ENCODE measurements around the gene EED. TPM values are rescaled to one million over a fixed set of nuclear protein-coding genes. Genes with fewer than 3 reads are reported as not detected.

The EED gene
- total RNA-seq, 1 experiment from 2014 or later, result 22.9 TPM

GRCh38 chr11:86292912-86293616, 48.5 kb downstream of the EED start:
- no peaks in the 10 kb centered on the region for H3K36me3 Mint-ChIP-seq (ENCODE audit: insufficient read depth, unreplicated experiment)
- TF ChIP-seq, protein P1, sequence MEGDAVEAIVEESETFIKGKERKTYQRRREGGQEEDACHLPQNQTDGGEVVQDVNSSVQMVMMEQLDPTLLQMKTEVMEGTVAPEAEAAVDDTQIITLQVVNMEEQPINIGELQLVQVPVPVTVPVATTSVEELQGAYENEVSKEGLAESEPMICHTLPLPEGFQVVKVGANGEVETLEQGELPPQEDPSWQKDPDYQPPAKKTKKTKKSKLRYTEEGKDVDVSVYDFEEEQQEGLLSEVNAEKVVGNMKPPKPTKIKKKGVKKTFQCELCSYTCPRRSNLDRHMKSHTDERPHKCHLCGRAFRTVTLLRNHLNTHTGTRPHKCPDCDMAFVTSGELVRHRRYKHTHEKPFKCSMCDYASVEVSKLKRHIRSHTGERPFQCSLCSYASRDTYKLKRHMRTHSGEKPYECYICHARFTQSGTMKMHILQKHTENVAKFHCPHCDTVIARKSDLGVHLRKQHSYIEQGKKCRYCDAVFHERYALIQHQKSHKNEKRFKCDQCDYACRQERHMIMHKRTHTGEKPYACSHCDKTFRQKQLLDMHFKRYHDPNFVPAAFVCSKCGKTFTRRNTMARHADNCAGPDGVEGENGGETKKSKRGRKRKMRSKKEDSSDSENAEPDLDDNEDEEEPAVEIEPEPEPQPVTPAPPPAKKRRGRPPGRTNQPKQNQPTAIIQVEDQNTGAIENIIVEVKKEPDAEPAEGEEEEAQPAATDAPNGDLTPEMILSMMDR (IDR thresholded peaks at IDR 0.05; ENCODE audit: unreplicated experiment), result no peak
- DNase-seq (ENCODE audit: unreplicated experiment), result no peak
- H3K4me1 Mint-ChIP-seq (ENCODE audit: insufficient read depth, unreplicated experiment), result peaks cover 6% of the 10 kb centered on the region
- POLR2A ChIA-PET, result interaction anchor here (0.6 to 1.2 kb wide), 3 partner anchors 9 to 344 kb away, joined by 3 to 4 read pairs (median 4); partner anchors contain the start of gene HIKESHI
- BruUV-seq (replicated peaks), result no TSS peak
- intact Hi-C loops (cut with micrococcal nuclease), result loop anchor here (1.0 to 5.0 kb wide), 5 partner anchors 250 to 696 kb away; partner anchors contain the start of gene CCDC83
- no peak overlapping the region for H3K27ac Mint-ChIP-seq (ENCODE audit: low read depth, unreplicated experiment)
- CTCF ChIA-PET, result interaction anchor here (0.7 to 0.9 kb wide), 2 partner anchors 223 to 438 kb away, joined by 4 to 5 read pairs; partner anchors contain the start of gene CCDC83
- no peaks in the 10 kb centered on the region for H3K9me3 Mint-ChIP-seq (ENCODE audit: unreplicated experiment)
- no peaks in the 10 kb centered on the region for H3K27me3 Mint-ChIP-seq (ENCODE audit: insufficient read depth, unreplicated experiment)
- H3K4me3 Mint-ChIP-seq (ENCODE audit: unreplicated experiment), result no peak overlapping the region

- TF ChIP-seq, protein P1 (IDR thresholded peaks at IDR 0.05; ENCODE audit: unreplicated experiment), result no peak
- H3K27me3 Mint-ChIP-seq (ENCODE audit: insufficient read depth, unreplicated experiment), result no peaks in the 10 kb centered on the region
- no peak for DNase-seq (ENCODE audit: unreplicated experiment)
- BruUV-seq (replicated peaks), result no TSS peak
- H3K4me1 Mint-ChIP-seq (ENCODE audit: insufficient read depth, unreplicated experiment), result peaks cover 6% of the 10 kb centered on the region
- POLR2A ChIA-PET, result interaction anchor here (1.1 to 1.2 kb wide), 2 partner anchors 8 to 345 kb away, joined by 4 read pairs; partner anchors contain the start of gene HIKESHI
- no peaks in the 10 kb centered on the region for H3K9me3 Mint-ChIP-seq (ENCODE audit: unreplicated experiment)
- no peak overlapping the region for H3K27ac Mint-ChIP-seq (ENCODE audit: low read depth, unreplicated experiment)
- H3K4me3 Mint-ChIP-seq (ENCODE audit: unreplicated experiment), result no peak overlapping the region
- intact Hi-C loops (cut with micrococcal nuclease), result loop anchor here (5.0 kb wide), 2 partner anchors 602 to 697 kb away; no protein-coding TSS in a partner anchor
- H3K36me3 Mint-ChIP-seq (ENCODE audit: insufficient read depth, unreplicated experiment), result no peaks in the 10 kb centered on the region
- CTCF ChIA-PET, result interaction anchor here (0.5 to 0.9 kb wide), 4 partner anchors 8 to 657 kb away, joined by 3 to 4 read pairs (median 3); partner anchors contain the start of genes CCDC83 and HIKESHI
Measured at GRCh38 chr11:86294026-86294425, 49.5 kb downstream of the EED start.

DNA sequence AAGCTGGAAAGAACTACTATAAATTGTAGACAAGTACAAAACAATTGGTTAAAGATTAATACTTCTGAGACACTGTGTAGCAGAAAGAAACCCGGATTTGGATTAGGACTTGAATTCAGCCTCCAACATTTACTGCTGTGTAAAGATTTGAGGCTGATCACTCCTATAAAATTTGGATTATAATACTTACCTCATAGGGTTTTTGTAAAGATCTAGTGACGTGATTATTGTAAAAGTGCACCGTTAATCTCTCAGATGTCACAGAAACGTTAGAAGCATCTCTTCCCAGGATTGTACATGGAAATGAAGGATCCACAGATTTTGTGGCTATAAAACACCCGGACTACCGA, 57.2 kb downstream of the EED start:
- ChIA-PET POLR2A (interaction anchor here (0.8 to 1.7 kb wide), 8 partner anchors 12 to 654 kb away, joined by 3 to 10 read pairs (median 4); partner anchors contain the start of gene TMEM126A), CTCF (interaction anchor here (0.7 to 2.0 kb wide), 3 partner anchors 10 to 377 kb away, joined by 3 to 9 read pairs (median 3); no protein-coding TSS in a partner anchor)
- Mint-ChIP-seq H3K4me1 (ENCODE audit: insufficient read depth, unreplicated experiment) (peaks cover 12% of the 10 kb centered on the region), H3K27ac (ENCODE audit: low read depth, unreplicated experiment) (peak overlapping the region; percentile 98), H3K9me3 (ENCODE audit: unreplicated experiment) (no peaks in the 10 kb centered on the region), H3K27me3 (ENCODE audit: insufficient read depth, unreplicated experiment) (no peaks in the 10 kb centered on the region), H3K36me3 (ENCODE audit: insufficient read depth, unreplicated experiment) (peaks cover 5% of the 10 kb centered on the region), H3K4me3 (ENCODE audit: unreplicated experiment) (peak overlapping the region; percentile 99)
- no TSS peak for BruUV-seq (replicated peaks)
- DNase-seq (ENCODE audit: unreplicated experiment), result no peak
- TF ChIP-seq, protein P1 (IDR thresholded peaks at IDR 0.05; ENCODE audit: unreplicated experiment), result no peak
- intact Hi-C loops (cut with micrococcal nuclease), result no loop called here

- CTCF ChIA-PET, result interaction anchor here (0.5 to 2.0 kb wide), 7 partner anchors 8 to 153 kb away, joined by 3 to 9 read pairs (median 3); no protein-coding TSS in a partner anchor
- DNase-seq (ENCODE audit: unreplicated experiment), result peak; percentile 99
Measured at GRCh38 chr11:86302092-86302793, 57.7 kb downstream of the EED start, which contains the start of gene HIKESHI. Gene HIKESHI, plus strand, starts transcription at chr11:86302240. Its CDS starts 209 bp downstream, at chr11:86302449.

More at GRCh38 chr11:86302092-86302793, 57.7 kb downstream of the EED start, which contains the start of gene HIKESHI:
- Mint-ChIP-seq H3K4me1 (ENCODE audit: insufficient read depth, unreplicated experiment) (peaks cover 12% of the 10 kb centered on the region), H3K27ac (ENCODE audit: low read depth, unreplicated experiment) (peak within 1 kb of the TSS; percentile 98), H3K27me3 (ENCODE audit: insufficient read depth, unreplicated experiment) (no peaks in the 10 kb centered on the region), H3K9me3 (ENCODE audit: unreplicated experiment) (no peaks in the 10 kb centered on the region), H3K4me3 (ENCODE audit: unreplicated experiment) (peak within 1 kb of the TSS; percentile 99), H3K36me3 (ENCODE audit: insufficient read depth, unreplicated experiment) (peaks cover 7% of the 10 kb centered on the region)
- no TSS peak for BruUV-seq (replicated peaks)
- TF ChIP-seq, protein P1 (IDR thresholded peaks at IDR 0.05; ENCODE audit: unreplicated experiment), result no peak
- POLR2A ChIA-PET, result interaction anchor here (0.6 to 1.7 kb wide), 16 partner anchors 9 to 655 kb away, joined by 3 to 10 read pairs (median 4); partner anchors contain the start of genes CCDC83, EED and TMEM126A
- intact Hi-C loops (cut with micrococcal nuclease), result no loop called here
